Measurements from ENCODE around the gene UPK3A. TPM values are rescaled to one million over a fixed set of nuclear protein-coding genes. Genes with fewer than 3 reads are reported as not detected.

The UPK3A gene
- total RNA-seq, 6 experiments from 2014 or later: not detected

DNA sequence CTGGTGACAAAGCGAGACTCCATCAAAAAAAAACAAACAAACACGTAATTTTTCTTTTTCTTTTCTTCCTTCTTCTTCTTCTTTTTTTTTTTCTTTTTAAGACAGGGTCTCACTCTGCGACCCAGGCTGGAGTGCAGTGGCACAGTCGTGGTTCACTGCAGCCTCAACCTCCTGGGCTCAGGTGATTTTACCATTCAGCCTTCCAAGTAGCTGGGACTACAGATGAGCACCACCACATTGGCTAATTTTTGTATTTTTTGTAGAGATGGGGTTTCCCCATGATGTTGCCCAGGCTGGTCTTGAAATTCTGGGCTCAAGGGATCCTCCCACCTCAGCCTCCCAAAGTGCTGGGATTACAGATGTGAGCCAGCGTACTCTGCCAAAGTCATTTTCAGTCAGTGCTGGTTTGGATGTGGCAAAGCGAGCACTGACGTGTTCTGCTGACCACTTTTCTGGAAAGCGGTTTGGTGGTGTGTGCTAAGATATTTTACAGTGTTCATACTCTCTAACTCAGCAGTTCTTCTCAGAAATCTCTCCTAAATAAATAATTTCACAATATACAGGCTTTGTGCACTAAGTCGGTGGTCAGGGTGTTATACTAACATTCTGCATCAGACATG is 35.7 kb downstream of the UPK3A start:
- WGBS (ENCODE audit: insufficient coverage, low coverage, low lambda C conversion rate, missing lambda C conversion rate): 66% methylated on average over 9 of the region's 9 CpGs
- Histone ChIP-seq H3K9me3 (no peaks in the 10 kb centered on the region), H3K4me1 (peaks cover 0 to 32% (median 0%) of the 10 kb centered on the region in 4 donors), H3K4me3 (no peak overlapping the region), H3K27me3 (no peaks in the 10 kb centered on the region), H3K36me3 (no peaks in the 10 kb centered on the region), H3K27ac (no peak overlapping the region)
- TF ChIP-seq POLR2A (IDR thresholded peaks at IDR 0.05): no peak
- no peak for TF ChIP-seq CTCF (IDR thresholded peaks at IDR 0.05)
- DNase-seq: no peak
- ATAC-seq: peak in 1 of 4 donors; percentile 7
- intact Hi-C loops (cut with DNase I): no loop called here

DNA sequence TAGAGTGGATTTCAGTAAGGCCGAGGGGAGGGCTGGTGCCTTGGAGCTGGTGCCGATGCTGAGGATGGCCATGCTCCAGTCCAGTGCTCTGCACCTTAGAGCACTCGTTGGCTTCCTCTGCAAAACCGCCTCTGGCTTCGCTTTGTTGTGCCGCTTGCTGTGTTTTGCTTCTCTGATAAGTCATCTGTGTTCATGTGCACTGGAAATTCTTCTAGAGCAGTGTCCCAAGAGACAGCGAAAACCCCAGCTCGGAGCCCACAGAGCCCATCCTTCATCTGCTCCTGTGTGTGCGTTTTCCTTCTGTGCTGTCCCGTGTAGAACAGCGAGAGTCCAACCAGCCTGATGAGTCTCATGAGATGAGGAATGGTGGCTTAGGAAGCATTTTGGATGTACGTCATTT is 37.1 kb downstream of the UPK3A start:
- Histone ChIP-seq H3K36me3 (no peaks in the 10 kb centered on the region), H3K4me1 (peaks cover 0 to 26% (median 0%) of the 10 kb centered on the region in 4 donors), H3K27me3 (no peaks in the 10 kb centered on the region), H3K9me3 (no peaks in the 10 kb centered on the region), H3K27ac (no peak overlapping the region), H3K4me3 (no peak overlapping the region)
- intact Hi-C loops (cut with DNase I): no loop called here
- TF ChIP-seq POLR2A (IDR thresholded peaks at IDR 0.05): no peak
- no peak for TF ChIP-seq CTCF (IDR thresholded peaks at IDR 0.05)
- no peak for DNase-seq
- WGBS (ENCODE audit: insufficient coverage, low coverage, low lambda C conversion rate, missing lambda C conversion rate): 91% methylated on average over 10 of the region's 12 CpGs
- no peak for ATAC-seq

GRCh38 chr22:45322873-45323525 is 38.2 kb downstream of the UPK3A start:
- Histone ChIP-seq H3K27me3 (no peaks in the 10 kb centered on the region), H3K4me3 (peak overlapping the region in 2 of 3 donors; percentile 24 to 49), H3K4me1 (peaks cover 0 to 14% (median 0%) of the 10 kb centered on the region in 4 donors), H3K9me3 (no peaks in the 10 kb centered on the region), H3K27ac (peak overlapping the region in 1 of 3 donors; percentile 65), H3K36me3 (no peaks in the 10 kb centered on the region)
- TF ChIP-seq CTCF (IDR thresholded peaks at IDR 0.05) (no peak), POLR2A (IDR thresholded peaks at IDR 0.05) (peak; percentile 9)
- peak; percentile 71 to 88 (median 72) for ATAC-seq
- DNase-seq: peak in 2 of 3 donors; percentile 66 to 68
- intact Hi-C loops (cut with DNase I): no loop called here
- WGBS (ENCODE audit: insufficient coverage, low coverage, low lambda C conversion rate, missing lambda C conversion rate): 40% methylated on average over 15 of the region's 24 CpGs

- 75% methylated on average over 4 of the region's 7 CpGs for WGBS (ENCODE audit: insufficient coverage, low coverage, low lambda C conversion rate, missing lambda C conversion rate)
- TF ChIP-seq CTCF (IDR thresholded peaks at IDR 0.05) (no peak), POLR2A (IDR thresholded peaks at IDR 0.05) (no peak)
- H3K27ac ChIP-seq: no peak overlapping the region
- peak overlapping the region in 1 of 3 donors; percentile 49 for H3K4me3 ChIP-seq
- no peak for ATAC-seq
- H3K27me3 ChIP-seq: no peaks in the 10 kb centered on the region
- H3K36me3 ChIP-seq: no peaks in the 10 kb centered on the region
- intact Hi-C loops (cut with DNase I): no loop called here
- no peaks in the 10 kb centered on the region for H3K9me3 ChIP-seq
- DNase-seq: no peak
- H3K4me1 ChIP-seq: peaks cover 0 to 16% (median 2%) of the 10 kb centered on the region in 4 donors
These were observed 38.9 kb downstream of the UPK3A start for GRCh38 chr22:45323695-45324094.
